Astrocyte of the cerebellum (primary cell): ENCODE measurements around the gene F5.

Experiments
- DNase-seq: peaks from one replicate; pipeline ENCODE4 v3.0.0-alpha.2; 2011; ENCODE audit warnings: low read depth
- H3K4me3 ChIP-seq: 2 replicates; pipeline ENCODE4 v1.5.1; 2011; ENCODE audit warnings: mild to moderate bottlenecking, low read depth, low read length, moderate library complexity
- in situ Hi-C: cut with HindIII; loops from 2 replicates; pipeline ENCODE4 v1.10.0; 2017; ENCODE audit warnings: low sequenced_read_pairs
- TF ChIP-seq, protein P1 (sequence below): IDR thresholded peaks from 2 replicates; pipeline ENCODE4 v1.5.1; 2012; ENCODE audit warnings: low read length, low read depth, moderate library complexity, mild to moderate bottlenecking; ENCODE audit errors: missing control alignments

F5 gene

DNA sequence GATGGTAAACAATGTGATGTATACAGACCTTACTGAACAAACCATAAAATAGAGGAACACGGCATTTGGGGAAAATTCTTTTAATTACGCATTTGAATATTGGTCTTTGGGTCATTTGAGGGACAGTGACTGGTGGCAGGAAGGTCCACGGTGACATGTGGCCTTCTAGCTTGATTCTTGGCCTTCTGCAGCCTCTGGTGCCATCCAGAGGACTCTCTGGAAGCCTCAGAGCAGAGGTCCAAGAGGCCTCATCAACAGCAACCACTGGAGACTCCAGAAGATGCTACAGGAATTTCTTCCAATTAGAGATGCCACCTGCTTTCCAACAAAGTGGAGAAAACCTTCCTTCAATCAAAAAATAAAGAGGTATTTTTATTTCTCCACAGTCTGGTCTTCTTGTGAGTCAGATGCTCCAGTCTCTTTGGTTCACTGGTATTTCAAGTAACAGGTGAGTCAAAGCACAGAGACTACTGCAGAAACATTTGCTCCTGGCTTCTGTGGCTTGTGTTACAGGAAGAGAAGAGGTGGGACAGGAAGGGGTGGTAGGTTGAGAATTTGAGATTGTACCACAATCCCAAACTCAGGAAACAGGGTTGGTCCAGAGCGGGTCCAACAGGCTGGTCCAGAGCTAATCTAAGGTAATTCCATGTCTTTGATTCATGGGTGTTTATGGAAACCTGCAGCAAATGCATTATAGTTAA lies 2.7 kb upstream of the F5 start:
- TF ChIP-seq, protein P1, sequence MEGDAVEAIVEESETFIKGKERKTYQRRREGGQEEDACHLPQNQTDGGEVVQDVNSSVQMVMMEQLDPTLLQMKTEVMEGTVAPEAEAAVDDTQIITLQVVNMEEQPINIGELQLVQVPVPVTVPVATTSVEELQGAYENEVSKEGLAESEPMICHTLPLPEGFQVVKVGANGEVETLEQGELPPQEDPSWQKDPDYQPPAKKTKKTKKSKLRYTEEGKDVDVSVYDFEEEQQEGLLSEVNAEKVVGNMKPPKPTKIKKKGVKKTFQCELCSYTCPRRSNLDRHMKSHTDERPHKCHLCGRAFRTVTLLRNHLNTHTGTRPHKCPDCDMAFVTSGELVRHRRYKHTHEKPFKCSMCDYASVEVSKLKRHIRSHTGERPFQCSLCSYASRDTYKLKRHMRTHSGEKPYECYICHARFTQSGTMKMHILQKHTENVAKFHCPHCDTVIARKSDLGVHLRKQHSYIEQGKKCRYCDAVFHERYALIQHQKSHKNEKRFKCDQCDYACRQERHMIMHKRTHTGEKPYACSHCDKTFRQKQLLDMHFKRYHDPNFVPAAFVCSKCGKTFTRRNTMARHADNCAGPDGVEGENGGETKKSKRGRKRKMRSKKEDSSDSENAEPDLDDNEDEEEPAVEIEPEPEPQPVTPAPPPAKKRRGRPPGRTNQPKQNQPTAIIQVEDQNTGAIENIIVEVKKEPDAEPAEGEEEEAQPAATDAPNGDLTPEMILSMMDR = no peak
- in situ Hi-C loops = no loop called here
- DNase-seq = no peak
- H3K4me3 ChIP-seq = no peak overlapping the region

DNA sequence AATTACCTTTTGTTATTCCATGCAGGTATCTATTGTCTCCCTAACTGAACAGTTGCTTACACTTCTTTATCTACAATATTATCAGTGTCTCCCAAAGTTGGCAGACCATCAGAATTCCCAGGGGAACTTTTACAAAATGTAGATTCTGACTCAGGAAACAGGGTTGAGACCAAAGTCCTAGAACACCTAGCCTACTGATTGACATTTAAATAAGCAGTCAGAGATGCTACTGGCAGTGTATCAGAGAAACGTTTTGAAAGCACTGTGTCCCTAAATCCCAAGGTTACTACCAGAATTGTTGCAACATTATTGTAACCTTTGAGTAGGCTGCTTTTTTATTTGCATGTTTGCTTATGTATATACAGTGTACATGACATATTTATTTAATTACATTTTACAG lies 1.8 kb upstream of the F5 start:
- no peak overlapping the region for H3K4me3 ChIP-seq
- no peak for DNase-seq
- TF ChIP-seq, protein P1 = no peak
- in situ Hi-C loops = no loop called here

DNA sequence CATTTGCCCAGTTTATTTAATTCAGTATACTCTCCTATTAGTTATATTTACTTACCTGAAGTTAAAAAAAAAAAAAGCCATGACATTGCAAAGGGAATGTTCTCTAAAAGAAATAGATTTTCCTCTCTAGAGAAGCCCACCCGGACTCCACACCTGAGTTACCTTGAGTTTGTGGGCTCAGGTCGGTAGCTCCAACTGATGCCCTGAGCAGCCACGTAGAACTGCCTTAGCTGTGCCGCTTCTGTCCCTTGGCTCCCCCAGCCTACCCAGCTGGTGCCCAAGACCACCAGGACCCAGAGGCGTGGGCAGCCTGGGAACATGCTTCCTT lies 250 bp downstream of the F5 start:
- in situ Hi-C loops = no loop called here
- TF ChIP-seq, protein P1 = no peak
- no peak overlapping the region for H3K4me3 ChIP-seq

DNA sequence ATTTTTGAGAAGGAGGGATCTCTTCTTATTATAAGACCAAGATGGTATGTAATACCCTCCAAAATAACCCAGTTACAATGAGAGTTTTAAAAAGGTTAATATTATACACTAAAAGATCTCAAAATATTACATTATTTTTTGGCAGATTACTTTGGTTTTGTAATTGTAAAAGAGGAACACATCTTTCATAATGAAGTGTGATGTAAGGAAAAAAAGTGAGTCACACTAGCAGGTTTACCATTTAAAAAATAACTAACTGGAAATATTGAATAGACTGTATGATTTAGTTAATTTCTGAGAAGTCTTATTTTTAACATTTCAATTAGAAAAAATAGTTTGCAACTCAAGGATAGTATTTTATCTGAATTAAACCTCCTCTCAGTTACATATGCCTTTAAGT lies 1.1 kb downstream of the F5 start:
- H3K4me3 ChIP-seq = no peak overlapping the region
- TF ChIP-seq, protein P1 = no peak
- in situ Hi-C loops = no loop called here
- DNase-seq = no peak

More for the DNA sequence above, 250 bp downstream of the F5 start:
- DNase-seq = no peak

DNA sequence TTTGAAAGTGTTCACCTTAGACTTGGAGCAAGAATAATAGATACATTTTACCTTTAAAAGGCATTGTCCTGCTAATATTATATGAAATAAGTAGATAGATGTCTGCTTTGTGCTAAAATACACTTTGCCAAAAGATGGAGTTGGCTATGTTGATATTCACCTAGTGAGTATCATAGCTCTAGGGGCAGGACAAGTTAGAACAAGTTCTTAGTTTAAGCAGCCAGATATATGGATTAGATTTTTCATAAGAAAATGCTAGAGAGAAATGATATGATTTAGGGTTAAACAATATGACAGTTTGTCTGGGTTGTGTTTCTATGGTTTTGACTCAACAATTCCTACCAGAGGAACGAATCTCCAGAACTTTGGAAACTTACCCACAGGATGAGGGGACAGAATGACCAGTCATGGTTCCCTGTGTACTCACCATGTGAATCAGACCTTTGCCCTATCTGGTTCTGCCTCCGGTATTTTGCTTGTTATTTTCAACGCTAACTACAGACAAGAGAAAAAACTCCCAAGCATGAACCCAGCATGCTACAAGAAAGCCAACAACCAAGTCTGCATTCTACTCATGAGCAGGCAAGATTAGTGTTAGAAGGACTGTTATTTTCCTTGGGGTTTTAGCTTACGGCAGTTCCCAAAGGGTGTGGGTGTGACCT lies 1.7 kb downstream of the F5 start:
- DNase-seq = no peak

DNA sequence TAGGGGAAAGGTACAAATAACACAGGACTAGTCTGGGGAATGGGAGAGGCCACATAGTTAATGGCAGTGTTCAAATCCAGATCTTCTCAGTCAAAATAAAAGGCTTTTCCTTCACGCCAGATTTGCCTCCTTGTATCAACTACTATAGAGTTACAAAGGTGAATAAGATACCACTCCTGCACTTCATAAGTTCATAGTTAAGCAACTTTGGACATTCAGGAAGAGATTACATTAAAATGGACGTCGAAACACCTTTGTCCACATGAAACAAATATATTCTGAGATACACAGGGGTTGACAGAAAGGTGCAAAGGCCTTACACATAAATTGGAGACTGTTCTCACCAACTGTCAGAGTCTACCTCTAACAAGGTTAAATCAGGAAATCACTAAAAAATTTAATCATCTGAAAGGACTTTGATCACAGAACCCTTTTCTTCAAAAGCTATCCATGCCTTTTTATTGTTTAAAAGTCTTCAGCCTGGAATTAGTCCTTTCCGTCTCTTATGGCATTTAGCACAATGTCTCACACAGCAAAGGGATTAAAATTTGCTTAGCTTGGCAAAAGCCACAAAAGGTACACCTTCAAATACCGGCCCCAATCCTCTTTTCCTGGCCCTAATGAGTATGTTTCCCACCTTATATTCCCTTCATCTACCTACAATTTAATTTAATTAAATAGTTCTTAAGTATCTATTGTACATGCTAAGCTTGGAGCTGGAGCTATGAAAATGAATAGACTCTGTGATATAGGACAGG lies 8.1 kb downstream of the F5 start:
- TF ChIP-seq, protein P1 = no peak
- H3K4me3 ChIP-seq = no peak overlapping the region
- in situ Hi-C loops = no loop called here
- DNase-seq = no peak

More for the DNA sequence above, 1.7 kb downstream of the F5 start:
- TF ChIP-seq, protein P1 = no peak
- in situ Hi-C loops = no loop called here
- H3K4me3 ChIP-seq = no peak overlapping the region
